ENCODE data around the gene ATP13A5.

ATP13A5 gene

DNA sequence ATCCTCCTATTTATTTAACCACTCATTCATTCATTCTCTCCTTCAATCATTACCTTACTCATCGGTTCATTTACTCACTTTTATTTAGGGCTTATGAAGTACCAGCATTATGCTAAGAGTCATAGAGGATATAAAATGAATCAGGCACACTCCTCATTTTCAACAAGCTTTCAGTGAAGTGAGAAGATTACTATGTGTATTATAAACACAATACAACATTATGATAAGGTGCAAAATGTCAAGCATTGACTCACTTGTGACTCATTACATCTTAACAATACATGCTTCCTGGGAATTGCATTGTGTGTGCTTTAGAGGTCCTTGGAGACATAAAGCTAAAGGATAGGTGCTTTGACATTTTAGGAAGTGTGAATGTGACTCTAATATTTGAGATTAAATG is 77.1 kb downstream of the ATP13A5 start:
- no peak for DNase-seq
- Histone ChIP-seq H3K4me3 (ENCODE audit: low read depth, low read length) (no peak overlapping the region), H3K27ac (no peak overlapping the region)

DNA sequence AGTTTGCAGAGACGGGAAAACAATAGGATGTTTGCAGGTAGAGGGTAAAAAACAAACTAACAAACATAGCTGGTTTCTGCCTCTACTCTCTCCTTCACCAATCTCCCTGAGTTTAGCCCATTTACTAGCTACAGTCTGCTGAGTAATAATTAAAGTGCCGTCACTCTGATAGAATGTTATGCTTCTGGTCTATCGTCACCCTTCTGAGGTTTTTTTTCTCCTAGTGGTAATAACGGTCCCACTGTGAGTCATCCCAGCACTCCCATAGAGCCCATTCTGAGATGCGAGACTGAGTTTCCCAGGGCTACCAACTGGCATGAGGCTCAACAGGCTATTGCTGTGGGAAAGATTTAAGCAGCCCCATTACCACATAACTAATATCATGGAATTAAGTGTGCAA is 81.1 kb downstream of the ATP13A5 start:
- no peak overlapping the region for H3K4me3 ChIP-seq (ENCODE audit: low read depth, low read length)
- no peaks in the 10 kb centered on the region for H3K27me3 ChIP-seq (replicated peaks)
- H3K27ac ChIP-seq: no peak overlapping the region
- TF ChIP-seq, protein P1, sequence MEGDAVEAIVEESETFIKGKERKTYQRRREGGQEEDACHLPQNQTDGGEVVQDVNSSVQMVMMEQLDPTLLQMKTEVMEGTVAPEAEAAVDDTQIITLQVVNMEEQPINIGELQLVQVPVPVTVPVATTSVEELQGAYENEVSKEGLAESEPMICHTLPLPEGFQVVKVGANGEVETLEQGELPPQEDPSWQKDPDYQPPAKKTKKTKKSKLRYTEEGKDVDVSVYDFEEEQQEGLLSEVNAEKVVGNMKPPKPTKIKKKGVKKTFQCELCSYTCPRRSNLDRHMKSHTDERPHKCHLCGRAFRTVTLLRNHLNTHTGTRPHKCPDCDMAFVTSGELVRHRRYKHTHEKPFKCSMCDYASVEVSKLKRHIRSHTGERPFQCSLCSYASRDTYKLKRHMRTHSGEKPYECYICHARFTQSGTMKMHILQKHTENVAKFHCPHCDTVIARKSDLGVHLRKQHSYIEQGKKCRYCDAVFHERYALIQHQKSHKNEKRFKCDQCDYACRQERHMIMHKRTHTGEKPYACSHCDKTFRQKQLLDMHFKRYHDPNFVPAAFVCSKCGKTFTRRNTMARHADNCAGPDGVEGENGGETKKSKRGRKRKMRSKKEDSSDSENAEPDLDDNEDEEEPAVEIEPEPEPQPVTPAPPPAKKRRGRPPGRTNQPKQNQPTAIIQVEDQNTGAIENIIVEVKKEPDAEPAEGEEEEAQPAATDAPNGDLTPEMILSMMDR (IDR thresholded peaks at IDR 0.05; ENCODE audit: low read depth, low read length, missing control alignments): no peak
- H3K36me3 ChIP-seq (replicated peaks): no peaks in the 10 kb centered on the region
- in situ Hi-C loops (cut with HindIII; ENCODE audit: low pct_ligation_motif_present, low sequenced_read_pairs): no loop called here
- DNase-seq: no peak

More for the DNA sequence above, 77.1 kb downstream of the ATP13A5 start:
- Histone ChIP-seq H3K27me3 (replicated peaks) (no peaks in the 10 kb centered on the region), H3K36me3 (replicated peaks) (no peaks in the 10 kb centered on the region)
- TF ChIP-seq, protein P1 (IDR thresholded peaks at IDR 0.05; ENCODE audit: low read depth, low read length, missing control alignments): no peak
- in situ Hi-C loops (cut with HindIII; ENCODE audit: low pct_ligation_motif_present, low sequenced_read_pairs): no loop called here

DNA sequence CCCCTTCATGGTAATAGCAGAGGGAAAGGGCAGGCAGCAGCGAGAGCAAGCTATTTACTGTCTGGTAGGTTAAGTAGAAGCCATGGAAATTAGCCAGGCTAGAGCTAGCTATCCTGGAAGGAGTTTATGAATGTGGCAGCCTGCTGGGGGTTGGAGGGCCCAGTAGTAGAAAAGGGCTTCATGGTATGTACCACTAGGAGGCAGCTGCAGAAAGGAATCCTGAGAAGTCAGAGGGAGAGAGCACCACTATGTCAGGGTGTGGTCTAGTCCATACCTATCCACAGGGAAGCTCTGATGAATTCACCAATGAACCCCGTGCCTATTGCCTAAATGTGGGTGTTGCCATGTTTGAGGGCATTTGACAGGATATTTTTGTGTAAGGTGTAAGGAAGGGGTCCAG is 82.6 kb downstream of the ATP13A5 start:
- no peak overlapping the region for H3K4me3 ChIP-seq (ENCODE audit: low read depth, low read length)
- DNase-seq: no peak
- H3K27ac ChIP-seq: no peak overlapping the region
- TF ChIP-seq, protein P1 (IDR thresholded peaks at IDR 0.05; ENCODE audit: low read depth, low read length, missing control alignments): no peak
- H3K36me3 ChIP-seq (replicated peaks): no peaks in the 10 kb centered on the region
- no peaks in the 10 kb centered on the region for H3K27me3 ChIP-seq (replicated peaks)
- in situ Hi-C loops (cut with HindIII; ENCODE audit: low pct_ligation_motif_present, low sequenced_read_pairs): no loop called here

DNA sequence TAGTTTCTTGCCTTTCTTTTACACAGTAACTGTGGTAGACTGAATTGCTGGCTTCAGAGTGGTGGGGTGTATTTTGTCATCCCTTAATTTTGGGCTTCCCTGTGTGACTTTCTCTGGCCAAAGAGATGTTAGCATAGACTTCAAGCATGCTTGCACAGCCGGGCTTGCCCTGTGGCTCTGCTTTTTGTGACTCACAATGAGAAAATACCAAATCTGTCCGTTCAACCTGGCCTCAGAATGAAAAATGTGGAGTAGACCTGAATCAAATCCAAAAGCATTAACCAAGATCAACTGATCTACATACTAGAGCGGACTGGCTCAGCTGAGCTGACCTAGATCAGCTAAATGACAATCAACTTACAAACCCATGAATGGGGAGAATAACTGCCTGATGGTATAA is 86.2 kb downstream of the ATP13A5 start:
- TF ChIP-seq, protein P1 (IDR thresholded peaks at IDR 0.05; ENCODE audit: low read depth, low read length, missing control alignments): no peak
- Histone ChIP-seq H3K27me3 (replicated peaks) (no peaks in the 10 kb centered on the region), H3K27ac (no peak overlapping the region), H3K36me3 (replicated peaks) (no peaks in the 10 kb centered on the region), H3K4me3 (ENCODE audit: low read depth, low read length) (no peak overlapping the region)
- no peak for DNase-seq
- in situ Hi-C loops (cut with HindIII; ENCODE audit: low pct_ligation_motif_present, low sequenced_read_pairs): no loop called here

DNA sequence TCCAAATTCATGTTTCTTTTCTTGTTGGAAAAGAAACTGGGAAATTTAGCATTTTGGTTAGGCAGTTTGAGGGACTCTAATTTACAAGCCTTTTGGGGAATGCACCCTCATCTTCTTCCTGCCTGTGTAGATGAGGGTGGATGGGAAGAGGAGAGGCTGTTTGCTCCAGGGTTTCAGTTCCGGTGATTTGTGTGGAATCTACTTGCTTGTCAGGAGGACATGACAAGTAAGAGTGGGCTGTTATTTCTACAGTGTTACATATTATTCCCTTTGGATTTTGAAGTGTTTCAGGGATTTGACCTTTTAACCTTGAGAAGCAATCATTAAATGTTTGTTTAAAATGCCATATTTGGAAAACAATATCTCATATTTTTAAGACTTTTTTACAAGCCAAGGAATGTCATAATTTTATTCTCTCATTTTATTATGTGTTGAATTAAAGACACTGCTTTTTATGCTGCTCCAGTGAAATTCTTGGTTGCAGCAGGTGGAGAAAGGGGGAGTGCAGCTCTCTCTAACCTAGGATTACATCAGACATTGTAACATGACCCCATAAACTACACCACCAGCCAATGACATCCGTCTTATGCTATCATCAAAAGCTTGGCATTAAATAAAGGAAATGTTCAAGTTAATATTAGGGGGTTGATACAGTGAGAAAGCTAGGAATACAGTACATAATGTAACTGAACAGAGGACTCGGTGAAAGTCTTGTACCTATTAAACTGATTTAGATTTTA is 107.3 kb downstream of the ATP13A5 start:
- TF ChIP-seq, protein P1 (IDR thresholded peaks at IDR 0.05; ENCODE audit: low read depth, low read length, missing control alignments): no peak
- no peaks in the 10 kb centered on the region for H3K27me3 ChIP-seq (replicated peaks)
- H3K36me3 ChIP-seq (replicated peaks): no peaks in the 10 kb centered on the region
- no peak overlapping the region for H3K4me3 ChIP-seq (ENCODE audit: low read depth, low read length)
- in situ Hi-C loops (cut with HindIII; ENCODE audit: low pct_ligation_motif_present, low sequenced_read_pairs): no loop called here
- no peak for DNase-seq
- no peak overlapping the region for H3K27ac ChIP-seq

DNA sequence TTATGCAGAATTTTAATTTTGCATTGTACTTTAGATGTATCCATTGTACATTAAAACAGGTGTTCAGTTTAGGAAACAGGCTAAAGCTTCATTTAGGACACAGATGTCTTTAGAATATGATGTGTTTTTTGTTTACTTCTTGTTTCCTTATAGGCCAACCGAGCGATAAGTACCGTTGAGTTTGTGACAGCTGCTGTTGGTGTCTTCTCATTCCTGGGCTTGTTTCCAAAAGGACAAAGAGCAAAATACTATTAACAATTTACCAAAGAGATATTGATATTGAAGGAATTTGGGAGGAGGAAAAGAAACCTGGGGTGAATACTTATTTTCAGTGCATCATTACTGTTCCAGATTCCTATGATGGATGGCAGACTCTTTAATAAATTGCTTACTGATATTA is 108.1 kb downstream of the ATP13A5 start:
- no peaks in the 10 kb centered on the region for H3K27me3 ChIP-seq (replicated peaks)
- H3K27ac ChIP-seq: no peak overlapping the region
- H3K4me3 ChIP-seq (ENCODE audit: low read depth, low read length): no peak overlapping the region
- in situ Hi-C loops (cut with HindIII; ENCODE audit: low pct_ligation_motif_present, low sequenced_read_pairs): no loop called here
- no peak for DNase-seq
- TF ChIP-seq, protein P1 (IDR thresholded peaks at IDR 0.05; ENCODE audit: low read depth, low read length, missing control alignments): no peak
- no peaks in the 10 kb centered on the region for H3K36me3 ChIP-seq (replicated peaks)

Data from brain microvascular endothelial cell (primary cell).